Common myeloid progenitor, CD34-positive (primary cell): ENCODE measurements around the gene RAB14.

Experiments used
- CTCF ChIA-PET: fragments of 350-600 bp; sonication (Branson Sonifier 250); formaldehyde crosslinking; loops from one replicate; lab custom pipeline; 2021; ENCODE audit warnings: antibody characterized with exemption; lab: Charles Lee
- POLR2A ChIA-PET: fragments of 350-600 bp; sonication (Branson Sonifier 250); formaldehyde crosslinking; loops from one replicate; lab custom pipeline; 2021; ENCODE audit warnings: antibody characterized with exemption; lab: Charles Lee
- DNase-seq, 3 donors: peaks; one replicate each; pipeline versions ENCODE4 v3.0.0 to v3.0.0-alpha.2; 2013
- H3K27ac ChIP-seq, 2 experiments: 1 replicate in 1 of 2; 2 replicates in 1 of 2; pipeline ENCODE4 v1.7.0; 2013; ENCODE audit warnings: inconsistent platforms in 2 of 2, low read length in 2 of 2, mild to moderate bottlenecking in 2 of 2, low read depth in 1 of 2, moderate library complexity in 1 of 2; ENCODE audit not compliant: severe bottlenecking in 2 of 2, insufficient read depth in 1 of 2, poor library complexity in 1 of 2
- H3K27me3 ChIP-seq, 5 experiments: replicated peaks in 2 of 5; 1 replicate in 3 of 5; 2 replicates in 2 of 5; pipeline versions ENCODE4 v1.6.1 to v1.7.0; 2013; ENCODE audit warnings: low read length in 4 of 5, mild to moderate bottlenecking in 2 of 5, moderate library complexity in 2 of 5, inconsistent platforms in 1 of 5; ENCODE audit not compliant: insufficient read depth in 5 of 5, control insufficient read depth in 4 of 5
- H3K36me3 ChIP-seq, 4 experiments: 1 replicate in 2 of 4; 2 replicates in 2 of 4; pipeline versions ENCODE4 v1.6.1 to v1.7.0; 2013; ENCODE audit warnings: low read length in 3 of 4, control low read depth in 1 of 4, mild to moderate bottlenecking in 1 of 4; ENCODE audit not compliant: control insufficient read depth in 4 of 4, insufficient read depth in 4 of 4
- H3K4me1 ChIP-seq, 4 experiments: 1 replicate in 3 of 4; 2 replicates in 1 of 4; pipeline versions ENCODE4 v1.6.1 to v1.7.1; 2013; ENCODE audit warnings: low read length in 3 of 4, mild to moderate bottlenecking in 3 of 4, control low read depth in 1 of 4, inconsistent platforms in 1 of 4, moderate library complexity in 1 of 4; ENCODE audit not compliant: control insufficient read depth in 4 of 4, insufficient read depth in 4 of 4; ENCODE audit errors: control extremely low read depth in 1 of 4
- H3K4me3 ChIP-seq, 7 experiments: 1 replicate in 4 of 7; 2 replicates in 3 of 7; pipeline versions ENCODE4 v1.5.1 to v1.7.0; 2013; ENCODE audit warnings: mild to moderate bottlenecking in 7 of 7, low read length in 6 of 7, moderate library complexity in 6 of 7, inconsistent platforms in 2 of 7, low read depth in 2 of 7, control low read depth in 1 of 7; ENCODE audit not compliant: insufficient read depth in 4 of 7, control insufficient read depth in 1 of 7; ENCODE audit errors: extremely low read depth in 1 of 7
- H3K9me3 ChIP-seq, 5 experiments: 1 replicate in 4 of 5; 2 replicates in 1 of 5; pipeline versions ENCODE4 v1.6.1 to v1.7.1; 2013; ENCODE audit warnings: low read length in 4 of 5, mild to moderate bottlenecking in 2 of 5, inconsistent platforms in 1 of 5, low read depth in 1 of 5, moderate library complexity in 1 of 5; ENCODE audit not compliant: control insufficient read depth in 4 of 5, insufficient read depth in 2 of 5; ENCODE audit errors: control extremely low read depth in 1 of 5
- WGBS: methylation state at CpG from one replicate; pipeline ENCODE4 v1.1.5; 2013; ENCODE audit not compliant: insufficient coverage; 5-methylcytosine and 5-hydroxymethylcytosine counted together

RAB14 gene

DNA sequence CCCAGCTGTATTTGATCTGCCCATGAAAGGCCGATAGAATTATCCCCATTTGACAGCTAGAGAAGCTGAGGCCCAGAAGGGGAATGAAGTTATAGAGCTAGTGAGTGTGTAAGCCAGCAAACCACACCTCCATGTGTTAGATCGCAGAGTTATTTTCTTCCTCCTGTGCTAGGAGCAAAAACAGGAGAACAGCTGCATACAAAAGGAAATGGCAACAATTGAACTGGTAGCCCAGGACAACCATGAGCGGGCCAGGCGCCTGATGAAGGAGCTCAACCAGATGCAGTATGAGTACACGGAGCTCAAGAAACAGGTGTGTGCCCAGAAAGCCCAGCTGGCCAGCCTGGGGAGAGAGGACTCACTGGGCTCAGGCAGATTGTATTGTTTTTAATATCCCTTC lies 30.4 kb downstream of the RAB14 start:
- Histone ChIP-seq H3K36me3 (peaks cover 45 to 96% (median 76%) of the 10 kb centered on the region in 4 experiments), H3K27me3 (no peaks in the 10 kb centered on the region)
- CTCF ChIA-PET: interaction anchor here (1.0 to 3.1 kb wide), 9 partner anchors 9 to 29 kb away, joined by 3 to 11 read pairs (median 4); no protein-coding TSS in a partner anchor

DNA sequence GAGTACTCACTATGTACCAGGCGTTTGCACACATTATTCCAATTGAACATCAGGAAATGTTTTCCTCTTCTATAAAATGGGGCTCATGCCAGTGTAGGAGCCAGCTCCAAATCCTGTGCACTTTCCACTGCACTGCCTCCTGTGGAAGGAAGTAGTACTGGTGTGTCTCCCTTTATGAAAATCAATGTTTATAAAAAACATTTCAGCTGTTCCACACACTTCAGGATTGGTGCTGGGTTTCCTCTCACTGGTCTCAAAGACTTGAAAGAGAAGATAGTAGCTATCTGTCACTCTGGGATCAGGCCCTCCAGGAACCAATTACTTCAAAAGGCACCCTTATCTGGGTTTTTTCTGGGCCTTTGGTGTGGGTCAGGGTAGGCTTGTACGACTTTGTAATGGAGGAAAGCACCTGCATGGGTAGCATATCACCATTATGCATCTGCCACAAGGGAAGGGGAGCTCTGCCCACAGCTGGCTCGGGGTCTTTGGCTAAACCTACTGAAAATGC lies 32.5 kb downstream of the RAB14 start:
- Histone ChIP-seq H3K36me3 (peaks cover 48 to 94% (median 81%) of the 10 kb centered on the region in 4 experiments), H3K9me3 (no peaks in the 10 kb centered on the region), H3K4me3 (no peak overlapping the region), H3K27ac (no peak overlapping the region), H3K4me1 (no peaks in the 10 kb centered on the region), H3K27me3 (no peaks in the 10 kb centered on the region)
- ChIA-PET POLR2A (no interaction called here), CTCF (interaction anchor here (1.1 to 5.9 kb wide), 7 partner anchors 8 to 120 kb away, joined by 3 to 36 read pairs (median 4); no protein-coding TSS in a partner anchor)
- DNase-seq: peak in 2 of 3 donors; percentile 36 to 40
- 72% methylated on average over 3 of the region's 3 CpGs for WGBS

More for the DNA sequence above, 30.4 kb downstream of the RAB14 start:
- no peak overlapping the region for H3K27ac ChIP-seq
- no peaks in the 10 kb centered on the region for H3K4me1 ChIP-seq
- DNase-seq: no peak
- no peaks in the 10 kb centered on the region for H3K9me3 ChIP-seq
- no peak overlapping the region for H3K4me3 ChIP-seq
- POLR2A ChIA-PET: no interaction called here
- WGBS: 100% methylated on average over 3 of the region's 5 CpGs

DNA sequence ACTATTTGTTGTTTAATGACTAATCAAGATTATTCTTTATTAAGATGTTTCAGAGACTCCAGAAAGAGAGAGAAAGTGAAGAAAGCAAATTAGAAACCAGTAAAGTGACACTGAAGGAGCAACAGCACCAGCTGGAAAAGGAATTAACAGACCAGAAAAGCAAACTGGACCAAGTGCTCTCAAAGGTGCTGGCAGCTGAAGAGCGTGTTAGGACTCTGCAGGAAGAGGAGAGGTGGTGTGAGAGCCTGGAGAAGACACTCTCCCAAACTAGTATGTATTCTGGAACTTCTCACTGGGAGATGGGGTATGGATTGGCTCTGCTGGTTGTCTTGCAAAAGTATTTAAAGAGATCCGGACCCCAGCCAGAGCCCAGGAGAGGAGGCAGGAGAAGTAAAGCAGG lies 33.6 kb downstream of the RAB14 start:
- Histone ChIP-seq H3K27ac (peak overlapping the region in 1 of 2 experiments; percentile 27), H3K36me3 (peaks cover 39 to 90% (median 78%) of the 10 kb centered on the region in 4 experiments), H3K27me3 (no peaks in the 10 kb centered on the region), H3K4me1 (no peaks in the 10 kb centered on the region), H3K9me3 (no peaks in the 10 kb centered on the region), H3K4me3 (no peak overlapping the region)
- WGBS: 100% methylated on average over 1 of the region's 2 CpGs
- ChIA-PET CTCF (interaction anchor here (0.6 to 5.9 kb wide), 4 partner anchors 8 to 18 kb away, joined by 3 to 36 read pairs (median 6); no protein-coding TSS in a partner anchor), POLR2A (no interaction called here)
- DNase-seq: no peak

DNA sequence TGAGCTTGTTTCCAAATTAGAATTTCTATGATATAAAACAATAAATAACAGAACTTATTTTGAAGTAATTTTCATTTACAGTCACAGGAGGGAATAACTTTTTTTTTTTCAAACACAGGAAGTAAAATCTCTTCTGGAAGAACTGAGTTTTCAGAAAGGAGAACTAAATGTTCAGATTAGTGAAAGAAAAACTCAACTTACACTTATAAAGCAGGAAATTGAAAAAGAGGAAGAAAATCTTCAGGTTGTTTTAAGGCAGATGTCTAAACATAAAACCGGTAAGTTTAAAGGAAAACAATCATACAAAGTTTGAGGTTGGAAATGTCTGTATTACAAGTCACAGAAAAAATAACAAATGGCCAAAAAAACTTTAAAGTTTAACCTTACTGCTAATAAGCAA lies 41.6 kb downstream of the RAB14 start:
- Histone ChIP-seq H3K36me3 (peaks cover 21 to 71% (median 57%) of the 10 kb centered on the region in 4 experiments), H3K4me3 (peak overlapping the region in 2 of 7 experiments; percentile 8 to 33), H3K9me3 (no peaks in the 10 kb centered on the region), H3K27ac (peak overlapping the region; percentile 41 to 49), H3K4me1 (peaks cover 17 to 49% (median 33%) of the 10 kb centered on the region in 4 experiments), H3K27me3 (no peaks in the 10 kb centered on the region)
- ChIA-PET POLR2A (interaction anchor here (0.9 kb wide), 1 partner anchor 8 kb away, joined by 3 read pairs; no protein-coding TSS in a partner anchor), CTCF (interaction anchor here (1.0 to 1.3 kb wide), 2 partner anchors 11 to 240 kb away, joined by 3 read pairs; no protein-coding TSS in a partner anchor)
- WGBS: no CpG with 5 or more reads among the region's 1 CpG
- DNase-seq: peak; percentile 35 to 75 (median 67)

DNA sequence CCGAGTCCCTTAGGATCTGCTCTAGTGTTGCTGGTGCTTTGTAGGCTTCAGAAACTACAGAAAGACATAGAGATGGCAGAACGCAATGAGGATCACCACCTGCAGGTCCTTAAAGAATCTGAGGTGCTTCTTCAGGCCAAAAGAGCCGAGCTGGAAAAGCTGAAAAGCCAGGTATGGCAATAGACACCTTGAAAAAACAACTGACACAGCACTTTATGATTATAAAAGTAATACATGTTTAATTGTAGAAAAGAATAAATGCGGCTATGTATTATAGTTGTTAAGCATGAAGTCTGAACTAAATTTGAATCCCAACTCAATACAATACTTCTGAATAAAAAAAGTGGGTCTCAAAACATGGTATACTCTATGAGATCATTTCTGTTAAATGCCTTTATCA lies 43.7 kb downstream of the RAB14 start:
- Histone ChIP-seq H3K4me3 (no peak overlapping the region), H3K27me3 (no peaks in the 10 kb centered on the region), H3K27ac (no peak overlapping the region), H3K9me3 (no peaks in the 10 kb centered on the region), H3K4me1 (peaks cover 17 to 60% (median 36%) of the 10 kb centered on the region in 4 experiments), H3K36me3 (peaks cover 31 to 71% (median 56%) of the 10 kb centered on the region in 4 experiments)
- ChIA-PET CTCF (interaction anchor here (0.9 to 1.4 kb wide), 3 partner anchors 13 to 44 kb away, joined by 3 read pairs; partner anchors contain the start of gene RAB14), POLR2A (interaction anchor here (1.0 kb wide), 1 partner anchor 43 kb away, joined by 3 read pairs; no protein-coding TSS in a partner anchor)
- no peak for DNase-seq
- WGBS: 100% methylated on average over 2 of the region's 4 CpGs

DNA sequence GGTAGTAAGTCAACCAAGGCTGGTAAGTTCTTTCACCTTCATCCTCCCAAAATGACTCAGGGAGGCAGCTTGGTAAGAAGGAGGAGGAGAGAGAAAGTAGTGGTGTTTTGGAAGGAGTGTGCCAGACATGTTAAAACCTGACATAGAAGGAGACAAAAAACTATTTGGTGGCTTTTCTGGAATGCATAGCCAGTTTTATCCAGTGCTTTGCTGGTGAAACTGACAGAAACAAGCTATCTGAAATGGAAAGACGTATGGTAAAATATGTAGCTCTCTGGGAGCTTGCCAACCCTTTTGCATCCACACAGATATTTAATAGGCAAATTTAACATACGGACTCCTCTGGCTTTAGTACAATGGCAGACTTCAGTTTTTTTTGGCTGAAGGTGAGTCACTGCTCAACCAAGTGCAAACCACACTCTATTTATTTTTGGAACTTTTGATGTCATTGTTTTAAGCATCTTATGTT lies 45.4 kb downstream of the RAB14 start:
- H3K4me1 ChIP-seq: peaks cover 22 to 68% (median 47%) of the 10 kb centered on the region in 4 experiments
- peak overlapping the region in 1 of 7 experiments; percentile 29 for H3K4me3 ChIP-seq
- POLR2A ChIA-PET: no interaction called here
- CTCF ChIA-PET: no interaction called here
- no CpG with 5 or more reads among the region's 2 CpGs for WGBS
- DNase-seq: peak; percentile 46 to 85 (median 79)
- H3K9me3 ChIP-seq: no peaks in the 10 kb centered on the region
- no peak overlapping the region for H3K27ac ChIP-seq
- peaks cover 27 to 72% (median 52%) of the 10 kb centered on the region in 4 experiments for H3K36me3 ChIP-seq
- no peaks in the 10 kb centered on the region for H3K27me3 ChIP-seq

DNA sequence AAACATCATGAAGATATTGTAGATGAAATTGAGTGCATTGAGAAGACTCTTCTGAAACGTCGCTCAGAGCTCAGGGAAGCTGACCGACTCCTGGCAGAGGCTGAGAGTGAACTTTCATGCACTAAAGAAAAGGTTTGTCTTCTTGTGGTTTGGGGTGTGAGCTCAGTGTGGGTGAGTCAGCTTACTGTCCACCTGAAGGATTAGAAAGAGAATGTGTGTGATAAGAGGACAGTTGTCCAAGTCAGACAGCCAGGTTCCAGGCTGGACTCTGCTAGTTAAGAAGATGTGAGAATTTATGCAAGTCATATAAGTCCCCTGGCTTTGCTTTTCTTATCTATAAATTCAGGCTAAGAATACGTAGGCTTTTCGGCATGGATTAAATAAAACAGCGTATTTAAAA lies 46.9 kb downstream of the RAB14 start:
- ChIA-PET CTCF (interaction anchor here (1.0 kb wide), 1 partner anchor 22 kb away, joined by 3 read pairs; no protein-coding TSS in a partner anchor), POLR2A (no interaction called here)
- H3K27me3 ChIP-seq: no peaks in the 10 kb centered on the region
- DNase-seq: no peak
- H3K27ac ChIP-seq: no peak overlapping the region
- H3K36me3 ChIP-seq: peaks cover 29 to 73% (median 54%) of the 10 kb centered on the region in 4 experiments
- no peaks in the 10 kb centered on the region for H3K9me3 ChIP-seq
- 100% methylated on average over 3 of the region's 6 CpGs for WGBS
- H3K4me3 ChIP-seq: no peak overlapping the region
- peaks cover 19 to 62% (median 45%) of the 10 kb centered on the region in 4 experiments for H3K4me1 ChIP-seq
